Esophagus muscularis mucosa (tissue), 3 donors: ENCODE results near the gene TSPYL1.

Source experiments
- CTCF ChIP-seq, 3 experiments: fragments of 200-600 bp in 2 of 3; fragments of 450-650 bp in 1 of 3; sonication (generic) in 2 of 3; IDR thresholded peaks; one replicate each; pipeline ENCODE4 v1.5.1; 2017 to 2019; ENCODE audit warnings: antibody characterized with exemption in 3 of 3, mild to moderate bottlenecking in 2 of 3, moderate library complexity in 1 of 3
- POLR2AphosphoS5 ChIP-seq, 2 donors: sonication (generic); formaldehyde crosslinking; IDR thresholded peaks; one replicate each; pipeline ENCODE4 v1.6.1; 2017; ENCODE audit warnings: antibody characterized with exemption in 2 of 2

- TF ChIP-seq CTCF (IDR thresholded peaks at IDR 0.05) = no peak
- TF ChIP-seq POLR2AphosphoS5 (IDR thresholded peaks at IDR 0.05) = no peak
Observed at GRCh38 chr6:116309657-116310056, 29.9 kb upstream of the TSPYL1 start.
